Transverse colon (tissue), 3 donors: ENCODE results near the gene CPM.

Experiments used
- POLR2A ChIP-seq: fragments of 450-650 bp; IDR thresholded peaks from one replicate; pipeline ENCODE4 v1.6.1; 2016; ENCODE audit warnings: antibody characterized with exemption, mild to moderate bottlenecking, moderate library complexity
- TF ChIP-seq, protein P1 (sequence below), 5 experiments: fragments of 200-600 bp in 3 of 5; fragments of 450-650 bp in 2 of 5; sonication (generic) in 3 of 5; IDR thresholded peaks; 1 replicate in 2 of 5; 2 replicates in 3 of 5; pipeline ENCODE4 v1.5.1; 2016 to 2017; ENCODE audit warnings: antibody characterized with exemption in 5 of 5, inconsistent platforms in 3 of 5, mild to moderate bottlenecking in 2 of 5, moderate library complexity in 1 of 5

DNA sequence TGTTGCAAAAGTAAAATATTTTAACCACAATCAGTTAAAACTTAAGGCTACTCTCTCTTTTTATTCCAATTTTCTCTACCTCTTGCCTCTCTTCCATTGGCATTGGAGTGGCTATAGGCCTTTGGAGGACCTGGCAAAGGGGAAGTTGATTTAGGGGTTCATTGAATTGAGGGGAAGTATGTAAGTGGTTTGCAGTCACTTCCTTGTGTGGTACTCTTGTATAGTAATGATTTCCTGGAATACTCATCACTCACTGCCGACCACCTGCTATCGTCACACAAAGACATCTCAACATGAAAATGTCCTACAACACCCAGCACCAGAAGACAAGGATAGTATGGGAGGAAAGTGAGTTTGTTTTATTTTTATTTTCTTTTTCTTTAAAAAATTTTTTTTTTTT is 45.7 kb upstream of the CPM start:
- TF ChIP-seq, protein P1, sequence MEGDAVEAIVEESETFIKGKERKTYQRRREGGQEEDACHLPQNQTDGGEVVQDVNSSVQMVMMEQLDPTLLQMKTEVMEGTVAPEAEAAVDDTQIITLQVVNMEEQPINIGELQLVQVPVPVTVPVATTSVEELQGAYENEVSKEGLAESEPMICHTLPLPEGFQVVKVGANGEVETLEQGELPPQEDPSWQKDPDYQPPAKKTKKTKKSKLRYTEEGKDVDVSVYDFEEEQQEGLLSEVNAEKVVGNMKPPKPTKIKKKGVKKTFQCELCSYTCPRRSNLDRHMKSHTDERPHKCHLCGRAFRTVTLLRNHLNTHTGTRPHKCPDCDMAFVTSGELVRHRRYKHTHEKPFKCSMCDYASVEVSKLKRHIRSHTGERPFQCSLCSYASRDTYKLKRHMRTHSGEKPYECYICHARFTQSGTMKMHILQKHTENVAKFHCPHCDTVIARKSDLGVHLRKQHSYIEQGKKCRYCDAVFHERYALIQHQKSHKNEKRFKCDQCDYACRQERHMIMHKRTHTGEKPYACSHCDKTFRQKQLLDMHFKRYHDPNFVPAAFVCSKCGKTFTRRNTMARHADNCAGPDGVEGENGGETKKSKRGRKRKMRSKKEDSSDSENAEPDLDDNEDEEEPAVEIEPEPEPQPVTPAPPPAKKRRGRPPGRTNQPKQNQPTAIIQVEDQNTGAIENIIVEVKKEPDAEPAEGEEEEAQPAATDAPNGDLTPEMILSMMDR (IDR thresholded peaks at IDR 0.05): no peak
- no peak for TF ChIP-seq POLR2A
